K562 (cell line): ENCODE measurements around the gene DDX46. TPM values are rescaled to one million over a fixed set of nuclear protein-coding genes. Genes with fewer than 3 reads are reported as not detected.

Experiments used
- ATAC-seq: fragments of 200-7000 bp; cut with Tn5 transposase; 3 replicates; pipeline ENCODE4 v1.9.1; 2020; ENCODE audit warnings: moderate library complexity
- BruUV-seq: library from RNA; stranded (reverse); fragments of 400-500 nt; replicated peaks from 2 replicates; lab custom pipeline; 2021; lab: Mats Ljungman, UMichigan
- CTCF ChIA-PET: fragments of 300-600 bp; formaldehyde crosslinking; extraction: SDS; loops from one replicate; lab custom pipeline; 2021; ENCODE audit warnings: low intra/inter-chr PET ratio; lab: Yijun Ruan, JAX
- POLR2A ChIA-PET: fragments of 300-600, 350-650 bp; sonication (Branson Sonifier 250); formaldehyde crosslinking; extraction: SDS; loops from one replicate; lab custom pipeline; 2021; ENCODE audit warnings: antibody characterized with exemption, inconsistent platforms; lab: Yijun Ruan, JAX
- DNase-seq, 4 experiments: peaks; one replicate each; pipeline versions ENCODE4 v3.0.0 to v3.0.0-alpha.2; 2011 to 2018; ENCODE audit warnings: low spot score in 3 of 4, mixed read lengths in 3 of 4; ENCODE audit errors: extremely low read depth in 1 of 4
- FAIRE-seq: peaks from 2 replicates; lab custom pipeline; 2011; peaks lifted over from hg19 to GRCh38; lab: Jason Lieb, UNC
- H2AFZ ChIP-seq: 2 replicates; pipeline ENCODE4 v1.6.0; 2011; ENCODE audit warnings: low read depth, low read length, control low read depth, inconsistent platforms
- H3K27ac ChIP-seq: fragments of 200-600 bp; 3 replicates; pipeline ENCODE4 v1.8.0; 2011; ENCODE audit warnings: low read depth, mild to moderate bottlenecking, control low read depth, inconsistent platforms, low read length, moderate library complexity, mixed read lengths; ENCODE audit errors: extremely low read depth
- H3K27me3 ChIP-seq, 2 experiments: fragments of 300-600 bp in 1 of 2; 2 replicates in 1 of 2; 3 replicates in 1 of 2; pipeline versions ENCODE4 v1.6.0 to v1.8.0; 2011; ENCODE audit warnings: inconsistent platforms in 2 of 2, low read length in 2 of 2, mild to moderate bottlenecking in 1 of 2, mixed read lengths in 1 of 2, moderate library complexity in 1 of 2; ENCODE audit not compliant: control insufficient read depth in 2 of 2, insufficient read depth in 2 of 2
- H3K36me3 ChIP-seq: fragments of 300-600 bp; 3 replicates; pipeline ENCODE4 v1.8.0; 2011; ENCODE audit warnings: mild to moderate bottlenecking, low read length, inconsistent platforms; ENCODE audit not compliant: control insufficient read depth, insufficient read depth
- H3K4me1 ChIP-seq, 2 experiments: fragments of 200-600 bp in 1 of 2; replicated peaks in 1 of 2; 2 replicates in 1 of 2; 3 replicates in 1 of 2; pipeline versions ENCODE4 v1.5.1 to v1.8.0; 2011; ENCODE audit warnings: inconsistent platforms in 2 of 2, low read length in 2 of 2, mild to moderate bottlenecking in 1 of 2, mixed read lengths in 1 of 2, moderate library complexity in 1 of 2; ENCODE audit not compliant: control insufficient read depth in 2 of 2, insufficient read depth in 2 of 2
- H3K4me2 ChIP-seq: 2 replicates; pipeline ENCODE4 v1.6.1; 2011; ENCODE audit warnings: low read length, control low read depth, inconsistent platforms, mixed read lengths; ENCODE audit not compliant: insufficient read depth
- H3K4me3 ChIP-seq: fragments of 200-600 bp; sonication (generic), shearing (Covaris generic); 2 replicates; pipeline ENCODE4 v1.5.1; 2016; ENCODE audit warnings: control low read depth, inconsistent platforms
- H3K79me2 ChIP-seq: fragments of 200-600 bp; 3 replicates; pipeline ENCODE4 v1.8.0; 2011; ENCODE audit warnings: low read length, inconsistent platforms; ENCODE audit not compliant: control insufficient read depth, insufficient read depth
- H3K9ac ChIP-seq, 2 experiments: 2 replicates each; pipeline versions ENCODE4 v1.6.0 to v1.6.1; 2011; ENCODE audit warnings: low read depth in 2 of 2, low read length in 2 of 2, control low read depth in 1 of 2, inconsistent platforms in 1 of 2, mild to moderate bottlenecking in 1 of 2, mixed read lengths in 1 of 2; ENCODE audit not compliant: insufficient read depth in 1 of 2
- H3K9me1 ChIP-seq: one replicate; pipeline ENCODE4 v1.6.0; 2011; ENCODE audit warnings: inconsistent platforms, mild to moderate bottlenecking, low read length, moderate library complexity; ENCODE audit not compliant: control insufficient read depth, insufficient read depth
- H3K9me3 ChIP-seq: replicated peaks from 2 replicates; pipeline ENCODE4 v1.5.1; 2011; ENCODE audit warnings: low read depth, low read length, inconsistent platforms; ENCODE audit not compliant: control insufficient read depth, insufficient read depth
- H4K20me1 ChIP-seq: replicated peaks from 2 replicates; pipeline ENCODE4 v1.6.1; 2011; ENCODE audit warnings: low read length, inconsistent platforms, mixed read lengths; ENCODE audit not compliant: control insufficient read depth, insufficient read depth
- ATF1 ChIP-seq, 2 experiments: fragments of 450-650 bp in 1 of 2; IDR thresholded peaks; 2 replicates each; pipeline ENCODE4 v1.6.1; 2016; ENCODE audit warnings: missing compliant biosample characterization in 1 of 2, missing genetic modification characterization in 1 of 2
- DDX20 ChIP-seq: fragments of 450-650 bp; IDR thresholded peaks from 2 replicates; pipeline ENCODE4 v1.6.1; 2016; ENCODE audit warnings: missing genetic modification characterization, low read depth, mild to moderate bottlenecking, missing compliant biosample characterization, moderate library complexity
- GTF2E2 ChIP-seq: fragments of 200-800 bp; sonication (Bioruptor generic); IDR thresholded peaks from 2 replicates; pipeline ENCODE4 v1.6.1; 2016; ENCODE audit warnings: missing genetic modification characterization, missing compliant biosample characterization
- POU5F1 ChIP-seq: fragments of 150-350 bp; IDR thresholded peaks from 2 replicates; pipeline ENCODE4 v1.6.1; 2014; ENCODE audit warnings: borderline replicate concordance, low read length, low read depth, mild to moderate bottlenecking; ENCODE audit not compliant: partially characterized antibody
- RAD51 ChIP-seq: fragments of 450-650 bp; IDR thresholded peaks from 2 replicates; pipeline ENCODE4 v1.7.1; 2016; ENCODE audit warnings: low read depth, mild to moderate bottlenecking, borderline replicate concordance
- SMARCC2 ChIP-seq: fragments of 450-650 bp; IDR thresholded peaks from 2 replicates; pipeline ENCODE4 v1.6.1; 2017; ENCODE audit warnings: antibody characterized with exemption, moderate library complexity, mild to moderate bottlenecking, low read depth
- SPI1 ChIP-seq: IDR thresholded peaks from 2 replicates; pipeline ENCODE4 v1.6.1; 2011; ENCODE audit warnings: low read depth, low read length, control low read depth, borderline replicate concordance
- SREBF2 ChIP-seq: sonication (generic); formaldehyde crosslinking; IDR thresholded peaks from 2 replicates; pipeline ENCODE4 v1.4.0; 2020; ENCODE audit warnings: mild to moderate bottlenecking, missing genetic modification reagents
- TEAD2 ChIP-seq: fragments of 450-650 bp; IDR thresholded peaks from 2 replicates; pipeline ENCODE4 v1.6.1; 2016; ENCODE audit warnings: missing genetic modification characterization, control low read depth, missing compliant biosample characterization
- U2AF1 ChIP-seq: fragments of 200-400 bp; formaldehyde crosslinking; optimal IDR thresholded peaks from 2 replicates; pipeline ENCODE3; 2017; ENCODE audit warnings: mild to moderate bottlenecking, low read depth, low read length, moderate library complexity
- XRCC5 ChIP-seq: fragments of 200-400 bp; formaldehyde crosslinking; IDR thresholded peaks from 2 replicates; pipeline ENCODE4 v1.6.1; 2017; ENCODE audit warnings: low read depth, mild to moderate bottlenecking, low read length
- ZC3H8 ChIP-seq: fragments of 450-650 bp; IDR thresholded peaks from 2 replicates; pipeline ENCODE4 v1.6.1; 2017
- ZNF143 ChIP-seq: sonication (generic); formaldehyde crosslinking; IDR thresholded peaks from 2 replicates; pipeline ENCODE4 v1.9.0; 2022; ENCODE audit warnings: mild to moderate bottlenecking, missing genetic modification reagents
- ZNF445 ChIP-seq: fragments of 250-450 bp; sonication (Bioruptor Pico); IDR thresholded peaks from 2 replicates; pipeline ENCODE4 v1.4.0; 2020; ENCODE audit warnings: low read depth, mild to moderate bottlenecking, moderate library complexity
- ZNF583 ChIP-seq: fragments of 250-450 bp; sonication (Bioruptor Pico); IDR thresholded peaks from 2 replicates; pipeline ENCODE4 v1.4.0; 2020
- WGBS: fragments of 100-300 bp; shearing (Covaris generic); methylation state at CpG from one replicate; pipeline ENCODE4 v1.1.6; 2016; ENCODE audit warnings: low coverage, mixed read lengths; ENCODE audit not compliant: insufficient coverage; ENCODE audit errors: missing lambda C conversion rate; 5-methylcytosine and 5-hydroxymethylcytosine counted together
- in situ Hi-C: fragments of 300-500 bp; cut with MboI; formaldehyde crosslinking; loops from 4 replicates; pipeline ENCODE4 v1.15.0; 2018; ENCODE audit warnings: inconsistent platforms, mixed read lengths
- intact Hi-C: fragments of 100-400 bp; cut with micrococcal nuclease; formaldehyde crosslinking; loops from 2 replicates; pipeline ENCODE4 v1.14.2; 2022
- polyA plus RNA-seq, 8 experiments: library from polyadenylated mRNA; depleted of rRNA in 4 of 8; stranded (reverse) in 5 of 8; unstranded in 3 of 8; fragments of >200 nt; fragmentation: Nextera tagmentation in 2 of 8; fragmentation: Illumina TruSeq in 1 of 8; extraction: Ambion mirVana in 2 of 8; extraction: Trizol in 1 of 8; gene quantifications; 2 replicates each; pipeline versions ENCODE4 v1.2.1 to v1.2.3, GENCODE V29; 2011 to 2014; ENCODE audit warnings: inconsistent platforms in 1 of 8, missing spikeins in 1 of 8
- total RNA-seq, 7 experiments: library from RNA; depleted of rRNA in 6 of 7; stranded (reverse); fragments of >200 nt in 6 of 7; fragmentation: Illumina TruSeq in 2 of 7; extraction: Trizol in 2 of 7; gene quantifications; 2 replicates each; pipeline versions ENCODE4 v1.2.1 to v1.2.3, GENCODE V29; 2011 to 2021; ENCODE audit warnings: low replicate concordance in 1 of 7
- TF ChIP-seq, protein P1 (sequence below): fragments of 450-650 bp; formaldehyde crosslinking; IDR thresholded peaks from 2 replicates; pipeline ENCODE4 v1.4.0; 2022; ENCODE audit warnings: missing genetic modification characterization
- TF ChIP-seq, protein P2 (sequence below): fragments of 250-450 bp; sonication (Bioruptor Pico); IDR thresholded peaks from 2 replicates; pipeline ENCODE4 v1.8.0; 2022; ENCODE audit warnings: inconsistent platforms, mild to moderate bottlenecking, moderate library complexity, borderline replicate concordance

The DDX46 gene
- total and polyA plus RNA-seq, 9 of the 15 experiments (the other 6 are each of a cell fraction or from before 2014, with no cell fraction given): 26.2 to 99.0 (median 76.4) TPM

DNA sequence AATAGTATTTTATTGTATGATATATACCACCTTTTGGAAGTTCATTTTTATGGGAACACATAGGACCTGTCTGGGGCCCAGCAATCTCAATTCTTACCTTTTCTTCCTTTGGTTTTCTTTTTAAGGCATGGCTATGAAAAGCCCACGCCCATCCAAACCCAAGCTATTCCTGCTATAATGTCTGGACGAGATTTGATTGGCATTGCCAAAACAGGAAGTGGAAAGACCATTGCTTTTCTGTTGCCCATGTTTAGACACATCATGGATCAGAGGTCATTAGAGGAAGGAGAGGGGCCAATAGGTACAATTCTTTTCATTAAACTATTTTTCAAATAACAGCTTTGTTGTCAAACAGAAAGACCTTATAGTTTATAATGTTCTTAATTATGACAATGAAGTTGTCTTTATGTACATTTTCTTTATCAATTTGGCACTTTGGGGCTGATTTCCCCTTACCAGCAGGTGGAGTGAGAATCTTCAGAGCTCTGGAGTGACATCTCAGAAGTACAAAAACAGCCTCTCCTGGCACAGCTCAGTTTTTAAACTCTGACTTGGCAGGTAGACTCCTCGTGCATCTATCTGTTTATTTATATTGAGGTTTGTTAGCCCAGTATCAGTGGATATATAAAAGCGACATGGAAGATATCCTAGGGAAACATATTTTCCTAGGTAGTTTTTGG lies 25.8 kb downstream of the DDX46 start (continued):
- TF ChIP-seq RAD51 (no peak), SPI1 (peak; percentile 76; the same call in 1 of the 2 replicates), POU5F1 (no peak)

- in situ Hi-C loops: no loop called here
- CTCF ChIA-PET: interaction anchor here (1.0 kb wide), 2 partner anchors 119 to 121 kb away, joined by 3 read pairs; no protein-coding TSS in a partner anchor
- ATAC-seq (no peak), FAIRE-seq (peak; percentile 23), DNase-seq (no peak)
- no peaks in the 10 kb centered on the region for H3K9me3 ChIP-seq
- no peaks in the 10 kb centered on the region for H3K79me2 ChIP-seq
- H2AFZ ChIP-seq: no peak overlapping the region
- H3K4me1 ChIP-seq: no peaks in the 10 kb centered on the region
- POLR2A ChIA-PET: interaction anchor here (0.7 to 0.8 kb wide), 2 partner anchors 22 to 47 kb away, joined by 3 read pairs; partner anchors contain the start of gene CAMLG
- H3K36me3 ChIP-seq: peaks cover 93% of the 10 kb centered on the region
- H3K27me3 ChIP-seq: no peaks in the 10 kb centered on the region
- no peaks in the 10 kb centered on the region for H3K9me1 ChIP-seq
- no peak overlapping the region for H3K4me3 ChIP-seq
- TF ChIP-seq, protein P1, sequence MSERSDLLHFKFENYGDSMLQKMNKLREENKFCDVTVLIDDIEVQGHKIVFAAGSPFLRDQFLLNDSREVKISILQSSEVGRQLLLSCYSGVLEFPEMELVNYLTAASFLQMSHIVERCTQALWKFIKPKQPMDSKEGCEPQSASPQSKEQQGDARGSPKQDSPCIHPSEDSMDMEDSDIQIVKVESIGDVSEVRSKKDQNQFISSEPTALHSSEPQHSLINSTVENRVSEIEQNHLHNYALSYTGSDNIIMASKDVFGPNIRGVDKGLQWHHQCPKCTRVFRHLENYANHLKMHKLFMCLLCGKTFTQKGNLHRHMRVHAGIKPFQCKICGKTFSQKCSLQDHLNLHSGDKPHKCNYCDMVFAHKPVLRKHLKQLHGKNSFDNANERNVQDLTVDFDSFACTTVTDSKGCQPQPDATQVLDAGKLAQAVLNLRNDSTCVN (CRISPR knock-in tag): no peak
- TF ChIP-seq SREBF2 (CRISPR knock-in tag): no peak
- no peak for TF ChIP-seq GTF2E2
- TF ChIP-seq XRCC5: no peak
- no peak for TF ChIP-seq ATF1 (CRISPR knock-in tag; IDR thresholded peaks at IDR 0.05)
- TF ChIP-seq ATF1 (tag; IDR thresholded peaks at IDR 0.05): no peak
- TF ChIP-seq ZNF445 (CRISPR knock-in tag): no peak
- no peak for TF ChIP-seq ZNF583 (CRISPR knock-in tag)
- no peak for TF ChIP-seq DDX20 (tag)
- TF ChIP-seq U2AF1: no peak
- no peak for TF ChIP-seq TEAD2
- TF ChIP-seq ZNF143 (CRISPR knock-in tag): no peak
- TF ChIP-seq, protein P2, sequence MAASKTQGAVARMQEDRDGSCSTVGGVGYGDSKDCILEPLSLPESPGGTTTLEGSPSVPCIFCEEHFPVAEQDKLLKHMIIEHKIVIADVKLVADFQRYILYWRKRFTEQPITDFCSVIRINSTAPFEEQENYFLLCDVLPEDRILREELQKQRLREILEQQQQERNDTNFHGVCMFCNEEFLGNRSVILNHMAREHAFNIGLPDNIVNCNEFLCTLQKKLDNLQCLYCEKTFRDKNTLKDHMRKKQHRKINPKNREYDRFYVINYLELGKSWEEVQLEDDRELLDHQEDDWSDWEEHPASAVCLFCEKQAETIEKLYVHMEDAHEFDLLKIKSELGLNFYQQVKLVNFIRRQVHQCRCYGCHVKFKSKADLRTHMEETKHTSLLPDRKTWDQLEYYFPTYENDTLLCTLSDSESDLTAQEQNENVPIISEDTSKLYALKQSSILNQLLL (CRISPR knock-in tag): no peak
- no peak for TF ChIP-seq ZC3H8
- no peak for TF ChIP-seq SMARCC2
- TF ChIP-seq, all 486 proteins: peak for 0
- 80% methylated on average over 3 of the region's 3 CpGs for WGBS
- Histone ChIP-seq H4K20me1 (no peaks in the 10 kb centered on the region), H3K4me2 (no peak overlapping the region), H3K9ac (no peak overlapping the region), H3K27ac (no peak overlapping the region)
- intact Hi-C loops: no loop called here
- no TSS peak for BruUV-seq
Measured at GRCh38 chr5:134784946-134785620, 26.5 kb downstream of the DDX46 start.
